Liver (tissue), 3 donors: ENCODE results near the gene RNF145.

Source experiments
- ATF3 ChIP-seq: IDR thresholded peaks from 2 replicates; pipeline ENCODE4 v1.6.1; 2016; ENCODE audit warnings: antibody characterized with exemption
- NR2F2 ChIP-seq: IDR thresholded peaks from 2 replicates; pipeline ENCODE4 v1.6.1; 2016; ENCODE audit warnings: antibody characterized with exemption
- TAF1 ChIP-seq: conservative IDR thresholded peaks from 2 replicates; pipeline ENCODE4 v1.6.1; 2016; ENCODE audit warnings: antibody characterized with exemption, mild to moderate bottlenecking
- TF ChIP-seq, protein P1 (sequence below): fragments of 150-350 bp; IDR thresholded peaks from 2 replicates; pipeline ENCODE4 v1.5.1; 2017; ENCODE audit warnings: improper control_type of control experiment, low read depth, low read length; ENCODE audit not compliant: missing input control
- donor health status: healthy.
- donor health status: healthy.

- TF ChIP-seq, protein P1, sequence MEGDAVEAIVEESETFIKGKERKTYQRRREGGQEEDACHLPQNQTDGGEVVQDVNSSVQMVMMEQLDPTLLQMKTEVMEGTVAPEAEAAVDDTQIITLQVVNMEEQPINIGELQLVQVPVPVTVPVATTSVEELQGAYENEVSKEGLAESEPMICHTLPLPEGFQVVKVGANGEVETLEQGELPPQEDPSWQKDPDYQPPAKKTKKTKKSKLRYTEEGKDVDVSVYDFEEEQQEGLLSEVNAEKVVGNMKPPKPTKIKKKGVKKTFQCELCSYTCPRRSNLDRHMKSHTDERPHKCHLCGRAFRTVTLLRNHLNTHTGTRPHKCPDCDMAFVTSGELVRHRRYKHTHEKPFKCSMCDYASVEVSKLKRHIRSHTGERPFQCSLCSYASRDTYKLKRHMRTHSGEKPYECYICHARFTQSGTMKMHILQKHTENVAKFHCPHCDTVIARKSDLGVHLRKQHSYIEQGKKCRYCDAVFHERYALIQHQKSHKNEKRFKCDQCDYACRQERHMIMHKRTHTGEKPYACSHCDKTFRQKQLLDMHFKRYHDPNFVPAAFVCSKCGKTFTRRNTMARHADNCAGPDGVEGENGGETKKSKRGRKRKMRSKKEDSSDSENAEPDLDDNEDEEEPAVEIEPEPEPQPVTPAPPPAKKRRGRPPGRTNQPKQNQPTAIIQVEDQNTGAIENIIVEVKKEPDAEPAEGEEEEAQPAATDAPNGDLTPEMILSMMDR = no peak
- TF ChIP-seq ATF3 (no peak), TAF1 (no peak), NR2F2 (no peak)
These were observed 60.3 kb downstream of the RNF145 start for GRCh38 chr5:159149085-159149484.
